Mammary epithelial cell (primary cell): ENCODE results near the gene SOBP.

Experiments used
- CTCF ChIP-seq, 2 donors: IDR thresholded peaks in 1 of 2; conservative IDR thresholded peaks in 1 of 2; 2 replicates each; pipeline ENCODE4 v1.5.1; 2011 to 2012; ENCODE audit warnings: inconsistent platforms in 2 of 2, low read length in 2 of 2, mild to moderate bottlenecking in 2 of 2, control low read depth in 1 of 2, low read depth in 1 of 2; ENCODE audit not compliant: insufficient read depth in 1 of 2; ENCODE audit errors: extremely low read depth in 1 of 2
- EZH2 ChIP-seq: IDR thresholded peaks from 2 replicates; pipeline ENCODE4 v1.6.1; 2012; ENCODE audit warnings: low read length, inconsistent platforms, borderline replicate concordance

GRCh38 chr6:107554918-107555317 is 65.0 kb downstream of the SOBP start:
- TF ChIP-seq CTCF (conservative IDR thresholded peaks at IDR 0.05 in 1 of 2, IDR thresholded peaks at IDR 0.05 in 1 of 2; ENCODE audit: extremely low read depth in 1 of 2, insufficient read depth in 1 of 2, low read depth in 1 of 2, low read length in 2 of 2) = no peak
- no peak for TF ChIP-seq EZH2
